ENCODE data around the gene OPA3.

OPA3 gene

DNA sequence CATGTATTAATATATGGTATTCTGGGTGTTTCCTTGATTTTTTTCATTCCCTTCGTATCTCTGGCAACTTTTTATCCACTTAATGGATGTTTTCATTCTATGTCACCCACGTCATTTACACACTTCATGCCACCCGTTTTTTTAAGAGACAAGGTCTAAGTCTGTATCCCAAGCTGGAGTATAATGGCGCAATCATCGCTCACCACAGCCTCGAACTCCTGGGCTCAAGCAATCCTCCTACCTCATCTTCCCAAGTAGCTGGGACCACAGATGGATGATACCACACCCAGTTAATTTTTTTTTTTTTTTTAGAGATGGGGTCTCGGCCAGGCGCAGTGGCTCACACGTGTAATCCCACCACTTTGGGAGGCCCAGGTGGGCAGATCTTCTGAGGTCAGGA lies 80.7 kb downstream of the OPA3 start:
- no peak for DNase-seq (ENCODE audit: low read depth in 3 of 3)

DNA sequence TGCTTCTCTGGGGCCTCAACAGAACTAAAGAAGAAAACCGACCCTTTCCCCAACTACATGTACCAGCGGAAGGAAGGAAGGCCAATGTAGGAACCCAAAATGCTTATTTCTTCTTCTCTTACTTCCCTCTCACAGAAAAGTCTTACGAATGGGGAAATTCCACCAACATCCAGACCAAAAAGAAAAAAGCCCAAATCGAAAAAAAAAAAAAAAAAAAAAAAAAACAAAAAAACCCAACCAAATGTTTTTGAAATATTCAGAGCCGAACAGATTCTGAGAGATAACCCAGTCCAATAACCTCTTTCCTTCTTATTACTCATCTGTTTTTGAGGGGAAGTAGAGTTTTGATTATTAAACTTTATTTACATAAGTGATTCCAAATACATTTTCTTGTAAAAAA lies 82.5 kb downstream of the OPA3 start:
- no peak for DNase-seq (ENCODE audit: low read depth in 3 of 3)

DNA sequence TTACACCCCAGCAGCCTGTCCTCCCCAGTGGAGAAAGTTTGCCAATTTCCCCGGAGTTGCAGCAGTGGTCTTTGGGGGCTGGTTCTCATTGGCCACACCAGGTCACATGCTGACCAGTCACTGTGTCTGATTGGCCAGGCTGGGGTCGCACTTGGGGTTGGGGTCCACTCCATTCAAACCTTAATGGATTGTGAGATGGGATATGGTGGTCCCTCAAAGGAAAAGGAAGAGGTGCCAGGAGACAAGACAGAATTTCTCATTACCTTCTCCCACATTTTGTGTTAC lies 82.9 kb downstream of the OPA3 start:
- DNase-seq (ENCODE audit: low read depth in 3 of 3): no peak

DNA sequence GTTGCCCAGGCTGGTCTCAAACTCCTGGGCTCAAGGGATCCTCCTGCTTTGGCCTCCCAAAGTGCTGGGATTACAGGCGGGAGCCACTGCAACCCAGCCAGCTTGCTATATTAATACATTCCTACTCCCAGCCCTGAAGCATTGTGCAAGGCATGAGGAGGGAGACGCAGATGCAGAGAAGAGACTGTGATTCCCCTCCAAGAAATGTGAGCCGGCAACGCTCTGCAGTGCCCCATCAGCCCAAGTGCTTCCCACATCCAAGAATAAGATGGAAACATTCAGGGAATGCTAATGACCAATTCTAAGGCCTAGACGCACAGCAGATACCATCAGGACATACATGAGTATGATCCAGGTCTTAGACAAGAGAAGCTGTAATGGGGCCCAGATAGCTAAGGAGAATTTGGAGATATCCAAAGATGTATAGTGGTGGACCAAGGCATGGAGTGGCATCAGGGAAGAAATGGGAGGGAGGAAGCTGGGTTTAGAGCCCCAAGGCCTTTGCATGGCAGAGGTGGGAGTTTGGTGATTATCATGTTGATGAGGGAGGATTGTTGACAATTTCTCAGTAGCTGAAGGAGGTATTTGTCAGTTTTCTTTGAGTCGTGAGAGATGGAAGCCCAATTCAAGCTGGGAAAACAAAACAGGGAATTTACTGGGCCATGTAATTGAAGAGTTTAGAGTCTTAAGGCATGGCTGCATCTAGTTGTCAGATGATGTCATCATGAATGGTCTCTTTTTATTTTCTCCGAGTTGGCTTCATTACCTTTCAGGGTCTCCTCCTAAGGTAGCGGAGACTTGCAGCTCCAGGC lies 83.5 kb downstream of the OPA3 start:
- DNase-seq (ENCODE audit: low read depth in 3 of 3): no peak

DNA sequence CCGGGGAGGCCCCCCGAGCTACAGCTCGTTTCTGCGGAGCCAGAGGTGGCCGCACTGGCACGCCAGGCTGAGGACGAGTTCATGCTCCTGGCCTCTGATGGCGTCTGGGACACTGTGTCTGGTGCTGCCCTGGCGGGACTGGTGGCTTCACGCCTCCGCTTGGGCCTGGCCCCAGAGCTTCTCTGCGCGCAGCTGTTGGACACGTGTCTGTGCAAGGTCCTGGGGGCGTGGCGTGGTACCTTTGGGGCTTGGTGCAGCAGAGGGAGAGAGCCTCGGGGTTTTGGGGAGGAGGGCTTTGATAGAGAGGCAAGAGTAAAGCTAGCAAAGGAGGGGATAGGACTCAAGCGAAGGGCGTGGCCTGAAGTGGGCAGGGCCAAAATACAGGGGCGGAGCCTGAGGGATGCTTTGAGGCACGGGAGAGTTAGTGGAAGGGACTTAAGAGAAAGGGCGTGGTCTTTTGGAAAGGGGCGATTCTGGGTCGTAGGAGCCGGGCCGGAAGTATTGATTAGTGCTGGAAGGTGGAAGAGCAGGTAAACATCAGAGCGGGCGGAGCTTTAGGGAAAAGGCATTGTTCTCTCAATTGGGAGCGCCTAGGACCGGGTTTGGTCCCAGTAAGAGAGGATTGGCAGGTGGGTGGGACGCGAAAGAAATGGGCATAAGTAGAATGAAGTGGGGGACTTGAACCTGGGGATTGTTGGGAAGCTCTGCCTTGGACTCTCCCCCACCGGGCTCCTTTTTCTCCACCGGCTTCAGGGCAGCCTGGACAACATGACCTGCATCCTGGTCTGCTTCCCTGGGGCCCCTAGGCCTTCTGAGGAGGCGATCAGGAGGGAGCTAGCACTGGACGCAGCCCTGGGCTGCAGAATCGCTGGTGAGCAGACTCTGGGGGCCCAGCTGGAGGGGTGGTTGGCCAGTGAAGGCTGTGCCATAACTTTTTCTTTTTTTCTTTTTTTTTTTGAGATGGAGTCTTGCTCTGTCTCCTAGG lies 85.1 kb downstream of the OPA3 start:
- DNase-seq (ENCODE audit: low read depth in 3 of 3): peak in 2 of 3 experiments; percentile 44 to 64

DNA sequence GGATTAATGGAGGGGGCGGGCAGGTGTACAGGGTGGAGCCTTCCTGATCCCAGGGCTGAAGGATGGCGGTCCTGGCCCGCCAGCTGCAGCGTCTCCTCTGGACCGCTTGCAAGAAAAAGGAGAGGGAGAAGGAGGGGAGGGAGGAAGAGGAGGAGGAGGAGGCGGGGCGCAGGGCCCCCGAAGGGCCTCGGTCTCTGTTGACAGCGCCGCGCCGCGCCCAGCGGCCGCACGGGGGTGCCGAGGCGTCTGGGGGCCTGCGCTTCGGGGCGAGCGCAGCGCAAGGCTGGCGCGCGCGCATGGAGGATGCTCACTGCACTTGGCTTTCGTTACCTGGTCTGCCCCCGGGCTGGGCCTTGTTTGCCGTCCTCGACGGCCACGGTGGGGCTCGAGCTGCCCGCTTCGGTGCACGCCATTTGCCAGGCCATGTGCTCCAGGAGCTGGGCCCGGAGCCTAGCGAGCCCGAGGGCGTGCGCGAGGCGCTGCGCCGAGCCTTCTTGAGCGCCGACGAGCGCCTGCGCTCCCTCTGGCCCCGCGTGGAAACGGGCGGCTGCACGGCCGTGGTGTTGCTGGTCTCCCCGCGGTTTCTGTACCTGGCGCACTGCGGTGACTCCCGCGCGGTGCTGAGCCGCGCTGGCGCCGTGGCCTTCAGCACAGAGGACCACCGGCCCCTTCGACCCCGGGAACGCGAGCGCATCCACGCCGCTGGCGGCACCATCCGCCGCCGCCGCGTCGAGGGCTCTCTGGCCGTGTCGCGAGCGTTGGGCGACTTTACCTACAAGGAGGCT lies 86.0 kb downstream of the OPA3 start, which contains the start of gene PPM1N:
PPM1N (plus strand) TSS at position 33 of the 785 bp plus-strand sequence; CDS start at position 63, 30 bp downstream.
- DNase-seq (ENCODE audit: low read depth in 3 of 3): peak in 2 of 3 experiments; percentile 41 to 44

DNA sequence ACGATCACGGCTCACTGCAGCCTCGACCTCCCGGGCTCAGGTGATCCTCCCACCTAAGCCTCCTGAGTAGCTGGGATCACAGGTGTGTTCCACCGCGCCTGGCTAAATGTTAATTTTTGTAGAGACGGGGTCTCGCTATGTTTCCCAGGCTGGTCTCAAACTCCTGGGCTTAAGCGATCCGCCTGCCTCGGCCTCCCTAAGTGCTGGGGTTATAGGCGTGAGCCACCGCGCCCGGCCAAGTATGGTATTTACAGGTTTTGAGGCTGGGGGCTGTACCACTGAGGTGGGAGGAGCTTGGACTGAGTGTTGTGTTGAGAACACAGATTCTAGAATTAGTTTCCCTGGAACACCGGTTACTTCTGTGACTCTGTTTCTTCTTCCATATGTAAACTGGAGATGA lies 86.8 kb downstream of the OPA3 start:
- DNase-seq (ENCODE audit: low read depth in 3 of 3): no peak

DNA sequence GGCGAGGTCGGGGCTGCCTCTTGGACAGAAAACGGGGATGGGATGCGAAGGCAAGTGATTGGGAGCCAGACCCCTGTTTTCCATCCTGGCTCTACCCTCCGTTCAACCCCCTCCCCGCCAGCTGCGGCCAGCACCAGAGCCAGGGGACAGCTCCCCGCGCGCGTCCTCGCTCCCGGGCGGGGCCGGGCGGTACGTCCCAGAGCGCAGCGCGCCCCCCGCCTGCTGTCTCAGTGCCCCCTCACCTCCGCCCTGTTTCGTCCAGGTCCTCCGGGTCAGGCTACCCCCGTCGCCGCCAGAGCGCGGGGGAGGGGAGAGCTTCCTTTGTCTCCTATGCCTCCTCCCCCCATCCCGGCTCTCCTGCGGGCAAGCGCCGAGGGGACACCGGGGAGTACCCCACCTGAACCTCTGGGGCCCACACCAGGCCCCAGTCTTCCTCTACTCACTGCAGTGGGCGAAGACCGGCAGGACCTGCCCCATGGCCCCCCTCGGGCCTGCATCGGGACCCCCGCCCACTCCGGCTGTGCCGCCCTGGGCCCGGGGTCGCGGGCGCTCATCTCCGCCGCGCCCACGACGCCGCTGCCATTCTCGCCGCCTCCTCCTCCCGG lies 88.2 kb downstream of the OPA3 start:
- no peak for DNase-seq (ENCODE audit: low read depth in 3 of 3)

DNA sequence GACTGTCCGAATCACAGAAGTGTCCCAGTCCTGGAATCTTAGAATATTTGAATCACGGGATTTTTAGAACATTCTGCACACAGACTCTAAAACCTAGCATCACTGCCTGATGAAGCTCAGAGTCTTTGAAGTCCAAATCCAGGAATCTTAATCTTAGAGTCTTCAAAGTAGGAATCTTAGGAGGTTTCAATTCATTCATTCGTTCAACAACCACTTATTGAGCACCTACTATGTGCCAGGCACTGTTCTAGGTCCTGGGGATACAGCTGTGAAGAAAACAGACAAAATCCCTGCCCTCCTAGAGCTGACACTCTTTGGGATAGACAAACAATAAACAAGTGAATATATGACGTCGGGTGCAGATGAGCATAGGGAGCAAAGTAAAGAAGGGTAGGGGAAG lies 89.4 kb downstream of the OPA3 start:
- DNase-seq (ENCODE audit: low read depth in 3 of 3): no peak

DNA sequence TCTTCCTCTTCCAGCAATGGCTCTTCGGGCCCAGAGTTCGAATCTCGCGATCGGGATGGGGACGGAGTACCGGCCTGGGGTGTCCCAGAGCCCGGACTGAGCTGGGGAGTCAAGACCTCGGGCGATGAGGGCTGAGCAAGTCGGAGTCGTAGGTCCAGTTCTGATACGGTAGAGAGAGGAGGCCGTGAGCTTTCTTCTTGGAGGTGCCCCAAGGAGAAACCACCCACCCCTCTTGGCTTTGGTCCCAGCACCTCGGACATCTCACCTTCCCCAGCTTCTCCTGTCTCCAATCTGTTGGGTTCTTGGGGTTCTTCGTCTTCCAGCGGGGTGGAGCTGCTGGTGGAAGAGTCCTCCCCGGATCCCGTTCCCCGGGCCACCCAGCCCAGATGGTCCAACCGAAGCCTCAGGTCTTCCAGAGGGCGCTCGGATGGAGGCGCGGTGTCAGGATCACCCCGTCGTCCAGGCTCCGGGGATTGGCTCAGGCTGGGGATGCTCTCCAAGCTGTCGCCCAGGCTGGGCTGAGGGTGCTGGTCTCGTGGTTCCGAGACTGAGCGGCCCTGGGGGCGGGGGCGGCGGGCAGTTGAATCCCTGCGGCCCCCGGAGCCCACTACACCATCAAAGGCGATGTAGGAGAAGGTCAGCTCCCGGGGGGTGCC lies 90.2 kb downstream of the OPA3 start:
- no peak for DNase-seq (ENCODE audit: low read depth in 3 of 3)

DNA sequence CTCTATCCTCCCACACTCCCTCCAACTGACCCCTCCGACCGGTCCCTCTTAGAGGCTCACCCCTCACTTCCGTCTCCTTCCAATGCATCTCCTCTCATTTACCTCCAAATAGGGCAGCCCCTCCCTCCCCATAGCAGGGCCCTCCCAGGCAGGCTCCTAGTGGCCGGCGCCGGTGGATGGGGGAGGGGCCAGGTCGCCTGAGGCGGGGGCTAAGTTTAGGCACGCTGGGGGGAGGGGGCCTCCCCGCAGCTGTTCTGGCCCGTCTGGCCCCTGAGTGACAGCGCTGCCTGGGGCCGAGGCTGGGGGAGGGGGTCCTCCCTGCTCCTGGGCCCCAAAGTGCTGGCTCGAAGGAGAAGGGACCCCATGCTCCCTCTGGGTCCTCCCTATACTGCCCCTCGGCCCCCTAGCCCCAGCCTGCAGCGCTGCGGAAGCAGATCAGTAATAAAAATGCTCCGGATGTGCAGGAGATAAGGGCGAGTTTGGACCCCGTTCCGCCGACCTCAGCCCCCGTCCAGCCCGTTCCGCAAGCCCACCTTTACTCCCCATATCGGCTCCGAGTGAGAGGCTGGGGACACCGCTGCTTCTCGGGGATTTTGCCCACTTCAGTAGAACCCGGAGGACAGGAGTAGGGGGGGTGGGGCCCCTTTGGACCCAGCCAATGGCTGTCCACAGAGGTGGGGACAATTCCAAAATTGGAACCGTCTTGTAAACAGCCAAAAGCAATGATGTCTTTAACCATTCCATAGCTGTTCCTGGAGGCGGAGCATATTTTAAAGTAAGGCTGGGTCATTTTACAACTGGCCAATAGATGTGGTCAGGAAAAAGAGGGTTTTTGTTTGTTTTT lies 91.8 kb downstream of the OPA3 start:
- no peak for DNase-seq (ENCODE audit: low read depth in 3 of 3)

DNA sequence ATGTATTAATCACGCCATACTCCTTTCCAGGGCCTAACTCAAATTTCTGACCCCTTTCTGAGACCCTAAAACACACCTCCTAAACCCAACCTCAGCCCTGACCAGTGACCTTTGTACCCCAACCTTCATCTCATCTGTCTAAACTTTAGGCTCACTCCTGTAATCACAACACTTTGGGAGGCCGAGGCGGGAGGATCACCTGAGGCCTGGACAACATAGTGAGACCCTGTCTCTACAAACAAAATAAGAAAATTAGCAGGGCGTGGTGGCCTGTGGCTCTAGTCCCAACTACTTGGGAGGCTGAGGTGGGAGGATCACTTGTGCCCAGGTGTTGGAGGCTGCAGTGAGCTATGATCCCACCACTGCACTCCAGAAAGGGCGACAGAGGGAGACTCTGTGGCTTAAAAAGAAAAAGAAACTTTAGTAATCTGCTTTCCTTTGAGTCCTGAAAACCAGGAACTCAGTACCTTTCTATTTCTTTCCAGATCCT lies 92.4 kb downstream of the OPA3 start:
- no peak for DNase-seq (ENCODE audit: low read depth in 3 of 3)

DNA sequence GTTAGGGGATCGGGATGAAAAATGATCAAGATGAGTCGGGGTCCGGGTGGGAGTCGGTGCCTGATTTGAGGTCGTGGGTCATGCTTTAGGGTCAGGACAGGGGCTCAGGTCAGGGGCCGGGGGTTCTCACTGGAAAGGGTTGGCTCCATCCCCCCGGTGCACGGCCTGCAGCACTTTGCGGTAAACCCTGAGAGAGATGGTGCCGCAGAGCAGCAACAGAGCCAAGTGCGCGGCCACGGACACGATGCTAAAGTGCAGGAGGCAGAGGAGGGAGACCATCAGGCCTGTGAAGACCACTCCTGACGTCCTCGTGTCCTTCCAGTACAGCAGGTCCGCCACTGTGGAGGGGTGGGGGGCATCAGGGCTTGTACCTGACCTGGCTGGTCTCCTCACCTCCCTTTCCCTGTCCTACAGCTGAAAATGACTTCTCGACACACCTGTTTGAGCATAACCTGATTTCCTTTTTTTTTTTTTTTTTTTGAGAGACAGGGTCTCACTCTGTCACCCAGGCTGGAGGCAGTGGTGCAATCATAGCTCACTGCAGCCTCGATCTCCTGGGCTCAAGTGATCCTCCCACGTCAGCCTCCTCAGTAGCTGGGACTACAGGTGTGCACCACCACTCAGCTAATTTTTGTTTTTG lies 95.3 kb downstream of the OPA3 start:
- DNase-seq (ENCODE audit: low read depth in 3 of 3): no peak

DNA sequence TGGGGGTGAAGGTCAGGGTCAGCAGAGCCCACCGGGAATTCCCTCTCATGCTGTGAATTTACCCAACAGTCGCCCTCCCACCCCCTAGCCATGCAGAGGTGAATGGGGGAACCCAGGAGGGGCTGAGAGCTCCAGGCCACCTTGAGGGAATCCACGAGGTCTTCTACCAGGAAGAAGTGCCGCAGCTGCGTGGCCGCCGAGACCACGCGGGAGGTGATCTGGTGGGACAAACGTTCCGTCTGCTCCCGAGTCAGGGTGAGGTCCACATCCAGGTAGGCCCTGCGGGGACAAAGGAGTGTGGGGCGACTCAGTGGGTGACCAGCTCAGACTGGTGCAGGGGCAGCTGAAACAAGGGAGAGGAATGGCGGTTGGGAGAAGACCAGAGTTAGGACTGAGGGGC lies 95.9 kb downstream of the OPA3 start:
- DNase-seq (ENCODE audit: low read depth in 3 of 3): no peak

DNA sequence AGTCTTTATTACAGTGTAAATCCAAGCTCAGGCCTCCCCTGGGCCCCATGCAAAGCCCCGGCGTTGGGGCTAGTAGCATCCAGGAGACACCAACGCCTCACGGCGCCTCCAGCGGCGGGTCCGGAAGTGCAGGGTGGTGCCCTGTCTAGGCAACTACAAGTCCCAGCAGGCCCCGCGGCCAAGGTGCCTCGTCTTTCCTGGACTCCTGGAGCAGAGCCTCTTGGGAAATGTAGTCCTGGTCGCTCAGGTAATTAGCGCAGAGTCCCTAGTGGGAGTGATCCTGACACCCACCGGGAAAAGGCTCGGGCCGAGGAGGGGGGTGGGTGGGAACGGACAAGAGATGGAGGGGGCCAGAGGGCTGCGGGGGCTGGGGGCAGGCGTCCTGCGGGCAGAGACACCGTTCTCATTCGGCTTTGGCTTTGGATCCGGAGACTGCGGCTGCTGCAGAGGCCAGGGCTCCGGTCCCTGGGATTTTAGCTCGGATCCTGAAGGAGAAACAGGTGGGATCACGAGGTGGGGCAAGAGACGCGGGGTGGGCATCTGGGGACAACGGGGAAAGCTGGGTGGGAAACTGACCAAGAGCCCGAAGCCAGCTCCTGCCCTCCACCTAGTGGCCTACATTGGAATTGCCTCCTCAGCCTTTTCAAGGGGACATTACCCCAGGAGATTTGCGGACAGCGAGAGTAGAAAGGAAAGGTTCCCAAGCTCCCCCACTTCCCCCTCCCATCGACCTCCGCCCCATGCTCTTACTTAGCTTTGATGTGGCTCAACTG lies 99.1 kb downstream of the OPA3 start:
- DNase-seq (ENCODE audit: low read depth in 3 of 3): peak; percentile 93 to 98 (median 96)

DNA sequence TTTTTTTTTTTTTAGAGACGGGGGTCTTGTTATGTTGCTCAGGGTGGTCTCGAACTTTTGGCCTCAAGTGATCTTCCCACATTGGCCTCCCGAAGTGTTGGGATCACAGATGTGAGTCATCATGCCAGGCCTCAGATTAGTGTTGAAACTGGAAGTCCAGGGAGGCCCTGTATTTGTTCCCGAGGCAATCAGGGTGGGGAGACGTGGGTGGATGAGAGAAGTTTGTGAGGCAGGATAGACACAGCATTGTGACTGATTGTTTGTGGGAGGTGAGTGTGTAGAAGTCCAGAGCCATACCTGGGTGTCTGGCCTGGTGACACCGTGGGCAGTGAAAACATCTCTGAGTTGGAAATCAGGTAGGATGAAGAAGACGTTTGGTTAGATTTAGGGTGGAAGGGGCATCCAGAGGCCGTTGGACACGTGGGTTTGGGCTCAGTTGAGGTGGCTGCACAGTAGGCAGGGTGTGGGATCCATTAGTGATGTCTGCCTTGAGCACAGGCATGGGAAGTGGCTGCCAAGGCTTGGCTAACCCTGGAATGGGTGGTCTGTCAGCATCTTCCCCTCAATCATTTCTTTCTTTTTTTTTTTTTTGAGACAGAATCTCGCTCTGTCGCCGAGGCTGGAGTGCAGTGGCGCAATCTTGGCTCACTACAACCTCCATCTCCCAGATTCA lies 100.2 kb downstream of the OPA3 start:
- DNase-seq (ENCODE audit: low read depth in 3 of 3): no peak

DNA sequence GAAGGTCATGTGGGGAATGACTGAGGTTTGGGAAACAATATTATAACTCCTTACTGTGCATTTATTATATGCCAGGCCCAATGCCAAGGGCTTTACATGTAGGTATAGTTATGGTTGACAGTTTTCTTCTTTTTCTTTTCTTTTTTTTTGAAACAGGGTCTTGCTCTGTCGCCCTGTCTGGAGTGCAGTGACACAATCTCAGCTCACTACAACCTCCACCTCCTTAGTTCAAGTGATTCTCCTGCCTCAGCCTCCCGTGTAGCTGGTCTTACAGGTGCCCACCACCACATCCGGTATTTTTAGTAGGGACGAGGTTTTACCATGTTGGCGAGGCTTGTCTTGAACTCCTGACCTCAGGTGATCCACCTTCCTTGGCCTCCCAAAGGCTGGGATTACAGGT lies 101.6 kb downstream of the OPA3 start:
- no peak for DNase-seq (ENCODE audit: low read depth in 3 of 3)

All from stimulated activated CD4-positive, alpha-beta T cell treated with anti-CD3 and anti-CD28 coated beads, TNF-alpha, amount 100 ng/mL, for 4 hours (primary cell).